ENCODE data around the gene ZC3H12D.

Gene ZC3H12D

GRCh38 chr6:149425754-149426153 lies 59.1 kb downstream of the ZC3H12D start:
- no peaks in the 10 kb centered on the region for H4K20me1 ChIP-seq (ENCODE audit: control insufficient read depth, insufficient read depth, low read depth, low read length)
- no peaks in the 10 kb centered on the region for H3K9me2 ChIP-seq (replicated peaks; ENCODE audit: control insufficient read depth, low read length)
- no peaks in the 10 kb centered on the region for H3K4me1 ChIP-seq (ENCODE audit: control insufficient read depth, low read length)
- no peaks in the 10 kb centered on the region for H3K36me3 ChIP-seq (ENCODE audit: control insufficient read depth, low read length)
- H3K79me2 ChIP-seq (ENCODE audit: control insufficient read depth, low read length), result no peaks in the 10 kb centered on the region
- H3K4me2 ChIP-seq (ENCODE audit: low read length), result no peak overlapping the region
- H3K9me3 ChIP-seq (ENCODE audit: control insufficient read depth, insufficient read depth, low read length), result no peaks in the 10 kb centered on the region
- no peak overlapping the region for H3K27ac ChIP-seq (ENCODE audit: low read depth, low read length)
- H3K27me3 ChIP-seq (ENCODE audit: control insufficient read depth, low read length), result no peaks in the 10 kb centered on the region
- H3F3A ChIP-seq (ENCODE audit: control insufficient read depth, insufficient read depth), result no peaks in the 10 kb centered on the region
- no peak for TF ChIP-seq CTCF (IDR thresholded peaks at IDR 0.05; ENCODE audit: low read depth, low read length, poor library complexity, severe bottlenecking)
- no peak for TF ChIP-seq EZH2phosphoT487 (IDR thresholded peaks at IDR 0.05; ENCODE audit: borderline replicate concordance, low read length)
- no peak overlapping the region for H3K4me3 ChIP-seq (ENCODE audit: low read length)

- no peaks in the 10 kb centered on the region for H3K79me2 ChIP-seq (ENCODE audit: control insufficient read depth, low read length)
- H3K4me1 ChIP-seq (ENCODE audit: control insufficient read depth, low read length), result no peaks in the 10 kb centered on the region
- TF ChIP-seq EZH2phosphoT487 (IDR thresholded peaks at IDR 0.05; ENCODE audit: borderline replicate concordance, low read length) (no peak), CTCF (IDR thresholded peaks at IDR 0.05; ENCODE audit: low read depth, low read length, poor library complexity, severe bottlenecking) (no peak)
- H3K4me2 ChIP-seq (ENCODE audit: low read length), result no peak overlapping the region
- H3K4me3 ChIP-seq (ENCODE audit: low read length), result no peak overlapping the region
- no peaks in the 10 kb centered on the region for H4K20me1 ChIP-seq (ENCODE audit: control insufficient read depth, insufficient read depth, low read depth, low read length)
- H3K27ac ChIP-seq (ENCODE audit: low read depth, low read length), result no peak overlapping the region
- H3K9me2 ChIP-seq (replicated peaks; ENCODE audit: control insufficient read depth, low read length), result no peaks in the 10 kb centered on the region
- no peaks in the 10 kb centered on the region for H3K9me3 ChIP-seq (ENCODE audit: control insufficient read depth, insufficient read depth, low read length)
- no peaks in the 10 kb centered on the region for H3F3A ChIP-seq (ENCODE audit: control insufficient read depth, insufficient read depth)
- H3K27me3 ChIP-seq (ENCODE audit: control insufficient read depth, low read length), result no peaks in the 10 kb centered on the region
- H3K36me3 ChIP-seq (ENCODE audit: control insufficient read depth, low read length), result no peaks in the 10 kb centered on the region
Measured at GRCh38 chr6:149425224-149425623, 59.6 kb downstream of the ZC3H12D start.

GRCh38 chr6:149423964-149424440 lies 60.8 kb downstream of the ZC3H12D start:
- TF ChIP-seq EZH2phosphoT487 (IDR thresholded peaks at IDR 0.05; ENCODE audit: borderline replicate concordance, low read length) (no peak), CTCF (IDR thresholded peaks at IDR 0.05; ENCODE audit: low read depth, low read length, poor library complexity, severe bottlenecking) (no peak)
- H3K9me3 ChIP-seq (ENCODE audit: control insufficient read depth, insufficient read depth, low read length), result no peaks in the 10 kb centered on the region
- no peak overlapping the region for H3K4me2 ChIP-seq (ENCODE audit: low read length)
- no peaks in the 10 kb centered on the region for H3K27me3 ChIP-seq (ENCODE audit: control insufficient read depth, low read length)
- H3K79me2 ChIP-seq (ENCODE audit: control insufficient read depth, low read length), result no peaks in the 10 kb centered on the region
- H4K20me1 ChIP-seq (ENCODE audit: control insufficient read depth, insufficient read depth, low read depth, low read length), result no peaks in the 10 kb centered on the region
- no peaks in the 10 kb centered on the region for H3K9me2 ChIP-seq (replicated peaks; ENCODE audit: control insufficient read depth, low read length)
- H3K4me1 ChIP-seq (ENCODE audit: control insufficient read depth, low read length), result no peaks in the 10 kb centered on the region
- H3K36me3 ChIP-seq (ENCODE audit: control insufficient read depth, low read length), result no peaks in the 10 kb centered on the region
- H3K4me3 ChIP-seq (ENCODE audit: low read length), result no peak overlapping the region
- H3K27ac ChIP-seq (ENCODE audit: low read depth, low read length), result no peak overlapping the region
- H3F3A ChIP-seq (ENCODE audit: control insufficient read depth, insufficient read depth), result no peaks in the 10 kb centered on the region

All from DOHH2 (cell line).